Fibroblast of lung (primary cell): Measurements from ENCODE around the gene TRIM36. TPM values are rescaled to one million over a fixed set of nuclear protein-coding genes. Genes with fewer than 3 reads are reported as not detected.

Source experiments
- DNase-seq, 2 donors: peaks; one replicate each; pipeline versions ENCODE4 v3.0.0 to v3.0.0-alpha.2; 2010; ENCODE audit warnings: low read depth in 2 of 2
- H2AFZ ChIP-seq: 2 replicates; pipeline ENCODE4 v1.5.1; 2012; ENCODE audit warnings: low read length, control low read depth, inconsistent platforms
- H3K27ac ChIP-seq: 2 replicates; pipeline ENCODE4 v1.5.1; 2011; ENCODE audit warnings: low read length, control low read depth; ENCODE audit not compliant: insufficient read depth
- H3K27me3 ChIP-seq: 2 replicates; pipeline ENCODE4 v1.5.1; 2011; ENCODE audit warnings: mild to moderate bottlenecking, low read length; ENCODE audit not compliant: control insufficient read depth, insufficient read depth
- H3K36me3 ChIP-seq: 2 replicates; pipeline ENCODE4 v1.5.1; 2011; ENCODE audit warnings: low read length; ENCODE audit not compliant: control insufficient read depth, insufficient read depth
- H3K4me1 ChIP-seq: 2 replicates; pipeline ENCODE4 v1.5.1; 2011; ENCODE audit warnings: low read length; ENCODE audit not compliant: control insufficient read depth, insufficient read depth; ENCODE audit errors: extremely low read depth
- H3K4me2 ChIP-seq: 2 replicates; pipeline ENCODE4 v1.5.1; 2011; ENCODE audit warnings: low read length, control low read depth; ENCODE audit not compliant: insufficient read depth; ENCODE audit errors: extremely low read depth
- H3K4me3 ChIP-seq, 4 experiments: fragments of 200-600 bp in 1 of 4; sonication (generic) in 1 of 4; replicated peaks in 1 of 4; 2 replicates each; pipeline ENCODE4 v1.5.1; 2011 to 2016; ENCODE audit warnings: low read length in 4 of 4, low read depth in 3 of 4, mild to moderate bottlenecking in 3 of 4, control low read depth in 2 of 4, inconsistent platforms in 1 of 4, mixed read lengths in 1 of 4; ENCODE audit not compliant: insufficient read depth in 1 of 4; ENCODE audit errors: control extremely low read depth in 1 of 4
- H3K79me2 ChIP-seq: 2 replicates; pipeline ENCODE4 v1.5.1; 2012; ENCODE audit warnings: mild to moderate bottlenecking, low read length, inconsistent platforms; ENCODE audit not compliant: control insufficient read depth, insufficient read depth
- H3K9ac ChIP-seq: 2 replicates; pipeline ENCODE4 v1.5.1; 2011; ENCODE audit warnings: mild to moderate bottlenecking, low read length, control low read depth; ENCODE audit not compliant: insufficient read depth
- H3K9me3 ChIP-seq: 2 replicates; pipeline ENCODE4 v1.5.1; 2012; ENCODE audit warnings: low read depth, low read length; ENCODE audit not compliant: control insufficient read depth, insufficient read depth
- H4K20me1 ChIP-seq: 2 replicates; pipeline ENCODE4 v1.5.1; 2011; ENCODE audit warnings: low read length; ENCODE audit not compliant: control insufficient read depth, insufficient read depth; ENCODE audit errors: extremely low read depth
- EZH2 ChIP-seq: IDR thresholded peaks from 2 replicates; pipeline ENCODE4 v1.5.1; 2012; ENCODE audit warnings: low read length, control low read depth, mild to moderate bottlenecking; ENCODE audit errors: missing control alignments
- polyA plus RNA-seq, 2 donors: library from polyadenylated mRNA; depleted of rRNA in 1 of 2; stranded (reverse) in 1 of 2; unstranded in 1 of 2; fragments of >200 nt; gene quantifications; 2 replicates each; pipeline ENCODE4 v1.2.1, GENCODE V29; 2011 to 2012; ENCODE audit warnings: missing spikeins in 1 of 2
- total RNA-seq: library from RNA; depleted of rRNA; stranded (reverse); fragments of >200 nt; gene quantifications from 2 replicates; pipeline ENCODE4 v1.2.1, GENCODE V29; 2014
- TF ChIP-seq, protein P1 (sequence below), 2 donors: IDR thresholded peaks in 1 of 2; conservative IDR thresholded peaks in 1 of 2; 1 replicate in 1 of 2; 2 replicates in 1 of 2; pipeline ENCODE4 v1.5.1; 2011 to 2012; ENCODE audit warnings: low read length in 2 of 2, control low read depth in 1 of 2, inconsistent platforms in 1 of 2, low read depth in 1 of 2, mild to moderate bottlenecking in 1 of 2

Gene TRIM36
- total and polyA plus RNA-seq, 2 donors (not counting 1 experiment from before 2014, with no cell fraction given): 0.12 to 0.33 TPM

DNA sequence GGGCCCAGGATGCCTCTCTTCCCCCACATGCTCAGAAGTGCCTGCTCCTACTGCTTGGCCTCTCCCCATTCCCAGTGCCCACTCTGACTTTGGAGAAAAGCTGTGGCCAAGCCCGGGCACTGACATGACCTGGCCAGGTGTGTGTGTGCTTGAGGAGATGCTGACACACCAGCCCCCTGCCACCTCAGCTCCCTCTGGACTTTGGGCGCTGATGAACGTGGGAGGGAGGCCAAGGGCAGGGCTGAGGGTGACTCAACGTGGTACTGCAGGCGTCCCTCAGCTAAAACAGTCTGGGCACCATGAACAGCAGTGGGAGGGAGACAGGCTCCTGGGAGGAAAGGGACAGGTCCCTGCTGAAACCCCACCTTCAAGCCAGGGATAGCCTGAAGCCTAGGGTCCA lies 3.9 kb downstream of the TRIM36 start:
- Histone ChIP-seq H3K27ac (no peak overlapping the region), H3K79me2 (no peaks in the 10 kb centered on the region), H2AFZ (no peak overlapping the region), H3K4me3 (no peak overlapping the region), H3K27me3 (peaks cover 4% of the 10 kb centered on the region), H3K36me3 (no peaks in the 10 kb centered on the region), H3K9me3 (no peaks in the 10 kb centered on the region), H3K9ac (no peak overlapping the region), H4K20me1 (no peaks in the 10 kb centered on the region), H3K4me2 (no peak overlapping the region), H3K4me1 (no peaks in the 10 kb centered on the region)
- no peak for DNase-seq
- no peak for TF ChIP-seq EZH2
- TF ChIP-seq, protein P1, sequence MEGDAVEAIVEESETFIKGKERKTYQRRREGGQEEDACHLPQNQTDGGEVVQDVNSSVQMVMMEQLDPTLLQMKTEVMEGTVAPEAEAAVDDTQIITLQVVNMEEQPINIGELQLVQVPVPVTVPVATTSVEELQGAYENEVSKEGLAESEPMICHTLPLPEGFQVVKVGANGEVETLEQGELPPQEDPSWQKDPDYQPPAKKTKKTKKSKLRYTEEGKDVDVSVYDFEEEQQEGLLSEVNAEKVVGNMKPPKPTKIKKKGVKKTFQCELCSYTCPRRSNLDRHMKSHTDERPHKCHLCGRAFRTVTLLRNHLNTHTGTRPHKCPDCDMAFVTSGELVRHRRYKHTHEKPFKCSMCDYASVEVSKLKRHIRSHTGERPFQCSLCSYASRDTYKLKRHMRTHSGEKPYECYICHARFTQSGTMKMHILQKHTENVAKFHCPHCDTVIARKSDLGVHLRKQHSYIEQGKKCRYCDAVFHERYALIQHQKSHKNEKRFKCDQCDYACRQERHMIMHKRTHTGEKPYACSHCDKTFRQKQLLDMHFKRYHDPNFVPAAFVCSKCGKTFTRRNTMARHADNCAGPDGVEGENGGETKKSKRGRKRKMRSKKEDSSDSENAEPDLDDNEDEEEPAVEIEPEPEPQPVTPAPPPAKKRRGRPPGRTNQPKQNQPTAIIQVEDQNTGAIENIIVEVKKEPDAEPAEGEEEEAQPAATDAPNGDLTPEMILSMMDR (conservative IDR thresholded peaks at IDR 0.05 in 1 of 2, IDR thresholded peaks at IDR 0.05 in 1 of 2; ENCODE audit: low read depth in 1 of 2, low read length in 2 of 2): no peak

DNA sequence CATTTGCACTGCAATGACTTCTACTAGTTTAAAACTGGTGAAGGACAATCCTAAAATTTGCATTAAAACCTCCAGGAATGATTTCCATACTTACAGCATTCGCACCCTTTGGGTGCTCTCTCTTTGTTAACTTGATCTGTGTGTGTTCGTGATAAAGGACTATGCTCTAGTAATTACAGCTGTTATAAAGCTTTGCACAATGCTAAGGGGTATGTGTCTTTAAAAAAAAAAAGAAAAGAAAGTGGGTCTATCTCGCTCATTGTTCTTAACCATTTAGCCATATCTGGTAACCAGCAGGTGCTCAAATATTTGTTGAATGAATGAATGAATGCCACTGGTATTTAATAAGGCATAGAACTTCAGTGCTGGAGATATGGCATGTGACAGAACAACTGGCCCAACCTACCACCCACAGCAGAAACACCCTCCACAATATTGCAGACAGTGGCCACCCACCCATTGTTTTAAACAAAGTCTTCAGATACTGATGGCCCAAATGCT lies 8.7 kb downstream of the TRIM36 start:
- TF ChIP-seq, protein P1 (conservative IDR thresholded peaks at IDR 0.05 in 1 of 2, IDR thresholded peaks at IDR 0.05 in 1 of 2; ENCODE audit: low read depth in 1 of 2, low read length in 2 of 2): no peak
- TF ChIP-seq EZH2: no peak
- no peak for DNase-seq
- Histone ChIP-seq H3K27me3 (no peaks in the 10 kb centered on the region), H2AFZ (no peak overlapping the region), H3K9ac (no peak overlapping the region), H3K27ac (no peak overlapping the region), H3K9me3 (no peaks in the 10 kb centered on the region), H4K20me1 (no peaks in the 10 kb centered on the region), H3K79me2 (no peaks in the 10 kb centered on the region), H3K4me2 (no peak overlapping the region), H3K4me3 (no peak overlapping the region), H3K4me1 (no peaks in the 10 kb centered on the region), H3K36me3 (no peaks in the 10 kb centered on the region)

DNA sequence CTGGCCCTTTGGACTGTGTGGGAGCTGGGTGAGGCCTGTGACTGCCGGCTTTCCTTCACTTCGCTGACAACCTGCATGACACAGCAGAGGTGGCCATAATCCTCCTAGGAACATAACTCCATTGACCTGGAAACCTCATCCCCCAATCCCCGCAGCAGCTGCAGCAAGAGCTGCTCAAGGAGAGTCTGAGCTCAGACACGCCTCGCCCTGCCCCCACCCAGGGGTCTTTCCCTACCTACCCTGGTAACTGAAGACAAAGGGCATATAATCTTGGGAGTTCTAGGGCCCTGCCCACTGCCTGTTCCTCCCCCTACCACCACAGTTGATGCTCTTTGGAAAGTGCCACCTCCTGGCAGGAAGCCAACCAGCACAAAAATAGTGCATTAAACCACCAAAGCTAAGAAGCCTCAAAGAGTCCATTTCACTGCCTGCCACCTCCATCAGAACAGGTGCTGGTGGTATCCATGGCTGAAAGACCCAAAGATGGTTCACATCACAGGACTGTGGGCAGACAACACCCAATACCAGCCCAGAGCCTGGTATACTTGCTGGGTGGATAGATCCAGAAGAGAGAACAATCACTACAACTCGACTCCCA lies 18.4 kb downstream of the TRIM36 start:
- DNase-seq: no peak
- Histone ChIP-seq H3K4me3 (no peak overlapping the region), H3K9me3 (no peaks in the 10 kb centered on the region), H3K27me3 (no peaks in the 10 kb centered on the region), H3K79me2 (no peaks in the 10 kb centered on the region), H3K27ac (no peak overlapping the region), H3K36me3 (no peaks in the 10 kb centered on the region), H3K4me2 (no peak overlapping the region), H4K20me1 (no peaks in the 10 kb centered on the region), H3K9ac (no peak overlapping the region), H2AFZ (no peak overlapping the region), H3K4me1 (no peaks in the 10 kb centered on the region)
- no peak for TF ChIP-seq EZH2
- TF ChIP-seq, protein P1 (conservative IDR thresholded peaks at IDR 0.05 in 1 of 2, IDR thresholded peaks at IDR 0.05 in 1 of 2; ENCODE audit: low read depth in 1 of 2, low read length in 2 of 2): no peak
